Natural killer cell (primary cell): ENCODE data around the gene OR5H14. TPM values are rescaled to one million over a fixed set of nuclear protein-coding genes. Genes with fewer than 3 reads are reported as not detected.

Source experiments
- ATAC-seq, 3 donors: fragments of 150-1000 bp in 2 of 3; fragments of 200-7000 bp in 1 of 3; cut with Tn5 transposase; 1 replicate in 1 of 3; 2 replicates in 2 of 3; pipeline ENCODE4 v1.10.0; 2021; ENCODE audit warnings: mild to moderate bottlenecking in 2 of 3, moderate library complexity in 2 of 3
- DNase-seq, 2 donors: peaks; one replicate each; pipeline versions ENCODE4 v3.0.0 to v3.0.0-alpha.2; 2013 to 2021; ENCODE audit warnings: mixed read lengths in 1 of 2
- H3K27ac ChIP-seq: one replicate; pipeline ENCODE4 v1.5.1; 2013; ENCODE audit warnings: mild to moderate bottlenecking, low read length
- H3K27me3 ChIP-seq: one replicate; pipeline ENCODE4 v1.6.1; 2013; ENCODE audit warnings: low read length; ENCODE audit not compliant: control insufficient read depth, insufficient read depth
- H3K36me3 ChIP-seq: one replicate; pipeline ENCODE4 v1.6.1; 2013; ENCODE audit warnings: low read length; ENCODE audit not compliant: control insufficient read depth, insufficient read depth
- H3K4me1 ChIP-seq: one replicate; pipeline ENCODE4 v1.6.1; 2013; ENCODE audit warnings: low read length; ENCODE audit not compliant: control insufficient read depth, insufficient read depth
- H3K4me3 ChIP-seq: one replicate; pipeline ENCODE4 v1.5.1; 2013; ENCODE audit warnings: low read length
- H3K9me3 ChIP-seq: one replicate; pipeline ENCODE4 v1.6.1; 2013; ENCODE audit warnings: low read length; ENCODE audit not compliant: control insufficient read depth, insufficient read depth
- H3K27ac Mint-ChIP-seq, 2 donors: one replicate each; pipeline ENCODE4 v1.8.0; 2022; ENCODE audit warnings: mild to moderate bottlenecking in 2 of 2, mixed read lengths in 2 of 2, moderate library complexity in 1 of 2
- H3K27me3 Mint-ChIP-seq, 2 donors: one replicate each; pipeline ENCODE4 v1.8.0; 2022; ENCODE audit warnings: low read depth in 2 of 2, mixed read lengths in 2 of 2
- H3K36me3 Mint-ChIP-seq: one replicate; pipeline ENCODE4 v1.8.0; 2022; ENCODE audit warnings: mixed read lengths
- H3K4me1 Mint-ChIP-seq, 2 donors: one replicate each; pipeline ENCODE4 v1.8.0; 2022; ENCODE audit warnings: mixed read lengths in 2 of 2
- H3K4me3 Mint-ChIP-seq: one replicate; pipeline ENCODE4 v1.8.0; 2022; ENCODE audit warnings: mild to moderate bottlenecking, moderate library complexity, mixed read lengths
- H3K9me3 Mint-ChIP-seq, 2 donors: one replicate each; pipeline ENCODE4 v1.8.0; 2022; ENCODE audit warnings: mixed read lengths in 2 of 2
- CTCF ChIP-seq: fragments of 200-600 bp; IDR thresholded peaks from one replicate; pipeline ENCODE4 v1.8.0; 2022; ENCODE audit warnings: antibody characterized with exemption
- WGBS: methylation state at CpG from one replicate; pipeline ENCODE4 v1.1.7; 2013; ENCODE audit warnings: missing lambda C conversion rate; ENCODE audit not compliant: insufficient coverage; 5-methylcytosine and 5-hydroxymethylcytosine counted together
- intact Hi-C: fragments of 100-400 bp; cut with micrococcal nuclease; formaldehyde crosslinking; loops from one replicate; pipeline ENCODE4 v1.14.2; 2022
- total RNA-seq, 4 donors: library from RNA; stranded (reverse); fragments of 120-200 nt in 1 of 4; gene quantifications; one replicate each; pipeline versions ENCODE4 v1.2.3 to v1.2.4, GENCODE V29; 2013 to 2022

Gene OR5H14
- not detected for total RNA-seq
- total RNA-seq (2013): not detected

DNA sequence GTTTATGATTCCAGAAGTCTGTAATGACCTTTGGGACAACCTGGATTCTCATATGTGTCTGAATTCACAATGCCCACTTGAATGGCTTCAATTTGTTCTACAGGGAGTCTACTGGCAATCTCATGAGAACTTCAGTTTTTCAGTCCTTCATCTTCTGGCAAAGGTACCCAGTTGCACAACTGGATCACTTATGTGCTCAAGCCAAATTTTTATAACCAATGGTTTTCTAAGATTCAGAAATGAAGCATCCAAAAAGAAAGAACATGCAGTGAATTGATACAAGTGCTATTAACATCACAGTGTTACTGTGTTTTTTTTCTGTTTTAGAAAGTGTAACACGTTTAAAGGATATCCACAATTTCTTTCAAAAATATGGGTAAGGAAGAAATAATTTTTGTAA, at the start of gene OR5H14:
TSS of gene OR5H14 (plus strand) at position 301 of the 400 bp plus-strand sequence. CDS start 1,907 bp downstream, outside the sequence.
- no peak for TF ChIP-seq CTCF
- Histone ChIP-seq H3K36me3 (no peaks in the 10 kb centered on the region), H3K27ac (no peak within 1 kb of the TSS), H3K9me3 (no peaks in the 10 kb centered on the region), H3K4me1 (no peaks in the 10 kb centered on the region), H3K27me3 (no peaks in the 10 kb centered on the region), H3K4me3 (no peak within 1 kb of the TSS)
- no peak for DNase-seq
- Mint-ChIP-seq H3K36me3 (no peaks in the 10 kb centered on the region), H3K4me1 (no peaks in the 10 kb centered on the region), H3K27ac (no peak within 1 kb of the TSS), H3K9me3 (peaks cover 3 to 12% of the 10 kb centered on the region in 2 donors), H3K4me3 (no peak within 1 kb of the TSS), H3K27me3 (no peaks in the 10 kb centered on the region)
- ATAC-seq: no peak
- WGBS: no CpG with 5 or more reads among the region's 1 CpG
- intact Hi-C loops: no loop called here

- no peaks in the 10 kb centered on the region for H3K27me3 ChIP-seq
- WGBS: 69% methylated on average over 4 of the region's 4 CpGs
Measured at GRCh38 chr3:98099848-98100247, 47.4 kb upstream of the OR5H14 start.

DNA sequence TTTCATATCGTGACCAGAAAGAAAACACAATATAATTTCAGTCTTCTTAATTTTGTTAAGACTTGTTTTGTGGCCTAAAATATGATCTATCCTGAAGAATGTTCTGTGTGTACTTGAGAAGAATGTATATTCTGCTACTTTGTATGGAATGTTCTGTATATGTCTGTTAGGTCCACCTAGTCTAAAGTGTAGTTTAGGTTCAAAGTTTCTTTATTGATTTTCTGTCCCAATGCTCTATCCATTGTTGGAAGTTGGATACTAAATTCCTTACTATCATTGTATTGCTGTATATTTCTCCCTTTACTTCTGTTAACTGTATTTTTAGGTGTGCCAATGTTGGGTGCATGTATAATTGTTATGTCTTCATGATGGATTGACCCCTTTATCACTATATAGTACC, 39.1 kb upstream of the OR5H14 start:
- ATAC-seq: no peak
- no peak for DNase-seq
- no peak overlapping the region for H3K4me3 Mint-ChIP-seq
- H3K9me3 Mint-ChIP-seq: peaks cover 7 to 11% of the 10 kb centered on the region in 2 donors
- H3K27ac Mint-ChIP-seq: no peak overlapping the region
- no peaks in the 10 kb centered on the region for H3K36me3 Mint-ChIP-seq
- H3K9me3 ChIP-seq: peaks cover 18% of the 10 kb centered on the region
- no peak overlapping the region for H3K4me3 ChIP-seq
- H3K27me3 Mint-ChIP-seq: no peaks in the 10 kb centered on the region
- WGBS: no CpG with 5 or more reads among the region's 1 CpG
- no peak for TF ChIP-seq CTCF
- H3K27ac ChIP-seq: no peak overlapping the region
- intact Hi-C loops: no loop called here
- H3K36me3 ChIP-seq: no peaks in the 10 kb centered on the region
- no peaks in the 10 kb centered on the region for H3K27me3 ChIP-seq
- no peaks in the 10 kb centered on the region for H3K4me1 Mint-ChIP-seq
- no peaks in the 10 kb centered on the region for H3K4me1 ChIP-seq

More at GRCh38 chr3:98099848-98100247, 47.4 kb upstream of the OR5H14 start:
- Histone ChIP-seq H3K36me3 (no peaks in the 10 kb centered on the region), H3K9me3 (no peaks in the 10 kb centered on the region), H3K4me1 (no peaks in the 10 kb centered on the region), H3K27ac (no peak overlapping the region), H3K4me3 (no peak overlapping the region)
- no peak for DNase-seq
- Mint-ChIP-seq H3K4me3 (no peak overlapping the region), H3K27ac (no peak overlapping the region), H3K36me3 (no peaks in the 10 kb centered on the region), H3K27me3 (peaks cover 0 to 3% of the 10 kb centered on the region in 2 donors), H3K9me3 (peaks cover 4 to 10% of the 10 kb centered on the region in 2 donors), H3K4me1 (no peaks in the 10 kb centered on the region)
- no peak for TF ChIP-seq CTCF
- ATAC-seq: no peak
- intact Hi-C loops: no loop called here

- ATAC-seq: no peak
- Mint-ChIP-seq H3K4me3 (no peak overlapping the region), H3K9me3 (peaks cover 9 to 11% of the 10 kb centered on the region in 2 donors), H3K4me1 (no peaks in the 10 kb centered on the region), H3K36me3 (no peaks in the 10 kb centered on the region), H3K27ac (no peak overlapping the region), H3K27me3 (no peaks in the 10 kb centered on the region)
- no peaks in the 10 kb centered on the region for H3K27me3 ChIP-seq
- peaks cover 24% of the 10 kb centered on the region for H3K9me3 ChIP-seq
- H3K27ac ChIP-seq: no peak overlapping the region
- H3K4me1 ChIP-seq: no peaks in the 10 kb centered on the region
- intact Hi-C loops: no loop called here
- H3K4me3 ChIP-seq: no peak overlapping the region
- H3K36me3 ChIP-seq: no peaks in the 10 kb centered on the region
- WGBS: 93% methylated on average over 3 of the region's 4 CpGs
- no peak for TF ChIP-seq CTCF
- DNase-seq: no peak
Measured at GRCh38 chr3:98109807-98110549, 37.3 kb upstream of the OR5H14 start.
